CD14-positive monocyte (primary cell): ENCODE data around the gene IFRD1. TPM values are rescaled to one million over a fixed set of nuclear protein-coding genes. Genes with fewer than 3 reads are reported as not detected.

Experiments
- DNase-seq, 3 donors: peaks; one replicate each; pipeline ENCODE4 v3.0.0-alpha.2; 2011 to 2022
- H2AFZ ChIP-seq: 2 replicates; pipeline ENCODE4 v1.6.0; 2012; ENCODE audit warnings: mild to moderate bottlenecking, low read depth, low read length, inconsistent platforms; ENCODE audit not compliant: insufficient read depth, poor library complexity, severe bottlenecking
- H3K27ac ChIP-seq, 2 donors: 1 replicate in 1 of 2; 2 replicates in 1 of 2; pipeline ENCODE4 v1.5.1; 2012 to 2013; ENCODE audit warnings: low read length in 2 of 2, control low read depth in 1 of 2, inconsistent platforms in 1 of 2, low read depth in 1 of 2, mild to moderate bottlenecking in 1 of 2
- H3K27me3 ChIP-seq, 2 donors: one replicate each; pipeline versions ENCODE4 v1.6.0 to v1.6.1; 2011 to 2013; ENCODE audit warnings: low read length in 2 of 2; ENCODE audit not compliant: control insufficient read depth in 2 of 2, insufficient read depth in 2 of 2
- H3K36me3 ChIP-seq, 2 donors: replicated peaks in 1 of 2; 1 replicate in 1 of 2; 2 replicates in 1 of 2; pipeline versions ENCODE4 v1.5.1 to v1.6.1; 2012 to 2013; ENCODE audit warnings: low read length in 2 of 2, control low read depth in 1 of 2, inconsistent platforms in 1 of 2, mild to moderate bottlenecking in 1 of 2; ENCODE audit not compliant: insufficient read depth in 2 of 2, control insufficient read depth in 1 of 2
- H3K4me1 ChIP-seq, 2 donors: 1 replicate in 1 of 2; 2 replicates in 1 of 2; pipeline versions ENCODE4 v1.5.1 to v1.6.1; 2012 to 2013; ENCODE audit warnings: low read length in 2 of 2, control low read depth in 1 of 2, inconsistent platforms in 1 of 2, mild to moderate bottlenecking in 1 of 2, moderate library complexity in 1 of 2; ENCODE audit not compliant: insufficient read depth in 2 of 2, control insufficient read depth in 1 of 2
- H3K4me2 ChIP-seq: replicated peaks from 2 replicates; pipeline ENCODE3; 2012; ENCODE audit warnings: low read length, moderate library complexity, mild to moderate bottlenecking; ENCODE audit not compliant: poor library complexity, severe bottlenecking; ENCODE audit errors: extremely low read depth
- H3K4me3 ChIP-seq, 3 experiments: fragments of 200-600 bp in 1 of 3; sonication (generic) in 1 of 3; replicated peaks in 1 of 3; 1 replicate in 2 of 3; 2 replicates in 1 of 3; pipeline ENCODE4 v1.5.1; 2011 to 2013; ENCODE audit warnings: low read length in 3 of 3, mild to moderate bottlenecking in 3 of 3, control low read depth in 2 of 3, low read depth in 2 of 3, inconsistent platforms in 1 of 3, moderate library complexity in 1 of 3
- H3K79me2 ChIP-seq: 2 replicates; pipeline ENCODE4 v1.6.0; 2012; ENCODE audit warnings: mild to moderate bottlenecking, control low read depth, inconsistent platforms, low read length, moderate library complexity; ENCODE audit not compliant: insufficient read depth
- H3K9ac ChIP-seq: 2 replicates; pipeline ENCODE4 v1.6.0; 2017; ENCODE audit warnings: low read length, mild to moderate bottlenecking; ENCODE audit not compliant: insufficient read depth, poor library complexity, severe bottlenecking
- H3K9me3 ChIP-seq, 2 donors: replicated peaks in 1 of 2; 1 replicate in 1 of 2; 2 replicates in 1 of 2; pipeline versions ENCODE4 v1.5.1 to v1.6.1; 2012 to 2013; ENCODE audit warnings: low read length in 2 of 2, control low read depth in 1 of 2; ENCODE audit not compliant: control insufficient read depth in 1 of 2, insufficient read depth in 1 of 2
- H4K20me1 ChIP-seq: 2 replicates; pipeline ENCODE4 v1.6.0; 2012; ENCODE audit warnings: mild to moderate bottlenecking, low read length, control low read depth, moderate library complexity; ENCODE audit not compliant: insufficient read depth
- H3K27ac Mint-ChIP-seq, 7 donors: one replicate each; pipeline ENCODE4 v1.8.0; 2020; ENCODE audit warnings: mild to moderate bottlenecking in 7 of 7, mixed read lengths in 7 of 7, moderate library complexity in 6 of 7, inconsistent platforms in 2 of 7
- H3K27me3 Mint-ChIP-seq, 3 donors: one replicate each; pipeline ENCODE4 v1.8.0; 2021 to 2022; ENCODE audit warnings: low read depth in 3 of 3, mild to moderate bottlenecking in 3 of 3, mixed read lengths in 3 of 3, moderate library complexity in 3 of 3, inconsistent platforms in 1 of 3
- H3K36me3 Mint-ChIP-seq, 2 donors: one replicate each; pipeline ENCODE4 v1.8.0; 2020; ENCODE audit warnings: mixed read lengths in 2 of 2, inconsistent platforms in 1 of 2, mild to moderate bottlenecking in 1 of 2
- H3K4me1 Mint-ChIP-seq: one replicate; pipeline ENCODE4 v1.8.0; 2020; ENCODE audit warnings: mild to moderate bottlenecking, mixed read lengths
- H3K4me3 Mint-ChIP-seq, 2 donors: one replicate each; pipeline ENCODE4 v1.8.0; 2020; ENCODE audit warnings: mild to moderate bottlenecking in 2 of 2, mixed read lengths in 2 of 2, moderate library complexity in 1 of 2
- H3K9me3 Mint-ChIP-seq, 7 donors: one replicate each; pipeline ENCODE4 v1.8.0; 2020 to 2022; ENCODE audit warnings: mixed read lengths in 7 of 7, mild to moderate bottlenecking in 6 of 7, moderate library complexity in 6 of 7, inconsistent platforms in 2 of 7
- WGBS: methylation state at CpG from one replicate; pipeline ENCODE4 v1.1.5; 2013; ENCODE audit warnings: missing lambda C conversion rate; ENCODE audit not compliant: insufficient coverage; 5-methylcytosine and 5-hydroxymethylcytosine counted together
- intact Hi-C, 2 donors: fragments of 100-400 bp; cut with micrococcal nuclease; formaldehyde crosslinking; loops; one replicate each; pipeline versions ENCODE4 v1.15.0 to v1.15.1; 2023
- polyA plus RNA-seq, 3 donors: library from polyadenylated mRNA; depleted of rRNA in 1 of 3; unstranded in 2 of 3; stranded (reverse) in 1 of 3; fragments of 300-500 nt in 2 of 3; fragments of >200 nt in 1 of 3; fragmentation: Illumina TruSeq in 2 of 3; gene quantifications; 1 replicate in 2 of 3; 2 replicates in 1 of 3; pipeline ENCODE4 v1.2.3, GENCODE V29; 2012 to 2021
- TF ChIP-seq, protein P1 (sequence below): fragments of 200-600 bp; IDR thresholded peaks from one replicate; pipeline ENCODE4 v1.8.0; 2022; ENCODE audit warnings: antibody characterized with exemption, mild to moderate bottlenecking

The IFRD1 gene
- polyA plus RNA-seq, 3 donors = 13.6 to 81.6 (median 18.7) TPM

DNA sequence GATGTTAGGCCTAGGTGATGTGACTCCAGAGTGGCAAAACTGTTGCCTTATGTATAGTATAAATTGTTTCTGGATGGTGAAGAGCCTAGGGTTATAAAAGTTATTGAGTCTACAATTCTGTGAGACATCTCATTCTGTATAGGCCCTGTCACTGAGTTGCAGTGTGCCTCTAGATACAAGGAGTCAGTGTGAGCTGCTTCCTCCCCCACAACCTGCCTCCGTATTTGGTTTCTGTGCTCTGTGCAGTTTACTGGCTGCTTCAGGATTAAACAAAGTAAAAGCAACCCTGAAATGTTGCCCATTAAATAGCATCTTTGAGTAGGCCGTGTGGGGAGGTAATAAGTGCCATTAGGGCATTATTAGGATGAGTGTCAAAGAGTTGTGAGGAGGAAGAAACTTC, 1.9 kb upstream of the IFRD1 start:
- no peaks in the 10 kb centered on the region for H3K27me3 ChIP-seq
- no peaks in the 10 kb centered on the region for H3K36me3 ChIP-seq
- no peak overlapping the region for H2AFZ ChIP-seq
- no peak overlapping the region for H3K27ac ChIP-seq
- Mint-ChIP-seq H3K9me3 (no peaks in the 10 kb centered on the region), H3K4me1 (peaks cover 42% of the 10 kb centered on the region), H3K4me3 (peak overlapping the region in 1 of 2 donors; percentile 2), H3K36me3 (peaks cover 0 to 1% of the 10 kb centered on the region in 2 donors), H3K27ac (peak overlapping the region in 2 of 7 donors; percentile 43 to 64), H3K27me3 (peaks cover 0 to 8% (median 0%) of the 10 kb centered on the region in 3 donors)
- peaks cover 31% of the 10 kb centered on the region for H3K79me2 ChIP-seq
- WGBS = 80% methylated on average over 1 of the region's 2 CpGs
- TF ChIP-seq, protein P1, sequence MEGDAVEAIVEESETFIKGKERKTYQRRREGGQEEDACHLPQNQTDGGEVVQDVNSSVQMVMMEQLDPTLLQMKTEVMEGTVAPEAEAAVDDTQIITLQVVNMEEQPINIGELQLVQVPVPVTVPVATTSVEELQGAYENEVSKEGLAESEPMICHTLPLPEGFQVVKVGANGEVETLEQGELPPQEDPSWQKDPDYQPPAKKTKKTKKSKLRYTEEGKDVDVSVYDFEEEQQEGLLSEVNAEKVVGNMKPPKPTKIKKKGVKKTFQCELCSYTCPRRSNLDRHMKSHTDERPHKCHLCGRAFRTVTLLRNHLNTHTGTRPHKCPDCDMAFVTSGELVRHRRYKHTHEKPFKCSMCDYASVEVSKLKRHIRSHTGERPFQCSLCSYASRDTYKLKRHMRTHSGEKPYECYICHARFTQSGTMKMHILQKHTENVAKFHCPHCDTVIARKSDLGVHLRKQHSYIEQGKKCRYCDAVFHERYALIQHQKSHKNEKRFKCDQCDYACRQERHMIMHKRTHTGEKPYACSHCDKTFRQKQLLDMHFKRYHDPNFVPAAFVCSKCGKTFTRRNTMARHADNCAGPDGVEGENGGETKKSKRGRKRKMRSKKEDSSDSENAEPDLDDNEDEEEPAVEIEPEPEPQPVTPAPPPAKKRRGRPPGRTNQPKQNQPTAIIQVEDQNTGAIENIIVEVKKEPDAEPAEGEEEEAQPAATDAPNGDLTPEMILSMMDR = no peak
- peaks cover 24 to 38% of the 10 kb centered on the region in 2 donors for H3K4me1 ChIP-seq
- H3K4me3 ChIP-seq = no peak overlapping the region
- no peak overlapping the region for H3K4me2 ChIP-seq
- H4K20me1 ChIP-seq = peaks cover 26% of the 10 kb centered on the region
- H3K9me3 ChIP-seq = no peaks in the 10 kb centered on the region
- DNase-seq = no peak
- intact Hi-C loops = no loop called here
- H3K9ac ChIP-seq = no peak overlapping the region

DNA sequence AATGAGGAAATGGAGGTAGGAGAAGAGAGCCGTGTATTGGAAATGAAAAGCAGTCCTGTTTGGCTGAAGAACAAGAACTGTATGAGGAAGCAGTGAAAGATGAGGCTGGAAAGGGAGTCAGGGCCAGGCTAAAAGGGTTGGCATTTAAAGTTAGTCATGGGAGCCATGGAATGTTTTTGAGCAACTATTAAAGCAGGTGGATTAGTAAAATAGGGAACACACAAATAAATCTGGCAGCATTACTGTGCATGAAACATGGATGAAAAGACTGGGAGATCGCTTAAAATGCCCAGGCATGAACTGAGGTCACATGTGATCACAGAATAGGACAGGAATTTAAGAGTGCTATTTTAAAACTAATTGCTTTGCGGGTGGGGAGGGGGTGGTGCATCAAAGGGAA, 1.4 kb upstream of the IFRD1 start:
- no peak overlapping the region for H3K4me3 ChIP-seq
- no peak overlapping the region for H3K4me2 ChIP-seq
- H3K36me3 Mint-ChIP-seq = peaks cover 0 to 1% of the 10 kb centered on the region in 2 donors
- peaks cover 36% of the 10 kb centered on the region for H3K79me2 ChIP-seq
- peaks cover 0 to 8% (median 0%) of the 10 kb centered on the region in 3 donors for H3K27me3 Mint-ChIP-seq
- H2AFZ ChIP-seq = no peak overlapping the region
- no peak overlapping the region for H3K27ac ChIP-seq
- no peaks in the 10 kb centered on the region for H3K9me3 Mint-ChIP-seq
- H3K27me3 ChIP-seq = no peaks in the 10 kb centered on the region
- no peak overlapping the region for H3K9ac ChIP-seq
- no peak for DNase-seq
- no peaks in the 10 kb centered on the region for H3K9me3 ChIP-seq
- 69% methylated on average over 2 of the region's 3 CpGs for WGBS
- peaks cover 24 to 41% of the 10 kb centered on the region in 2 donors for H3K4me1 ChIP-seq
- peaks cover 46% of the 10 kb centered on the region for H3K4me1 Mint-ChIP-seq
- H3K36me3 ChIP-seq = no peaks in the 10 kb centered on the region
- no peak overlapping the region for H3K4me3 Mint-ChIP-seq
- H4K20me1 ChIP-seq = peaks cover 31% of the 10 kb centered on the region
- intact Hi-C loops = no loop called here
- TF ChIP-seq, protein P1 = no peak
- peak overlapping the region in 3 of 7 donors; percentile 43 to 64 (median 64) for H3K27ac Mint-ChIP-seq
